ENCODE measurements around the gene RNF113B. TPM values are rescaled to one million over a fixed set of nuclear protein-coding genes. Genes with fewer than 3 reads are reported as not detected.

Gene RNF113B
- total RNA-seq, 1 donor from 2014 or later: not detected

- H3K4me3 ChIP-seq (ENCODE audit: low read depth, low read length): no peak overlapping the region
- FAIRE-seq (no peak), DNase-seq (ENCODE audit: low read depth) (no peak)
- TF ChIP-seq CTCF (IDR thresholded peaks at IDR 0.05; ENCODE audit: insufficient read depth, low read length, severe bottlenecking): no peak
- H3K36me3 ChIP-seq (ENCODE audit: control insufficient read depth, insufficient read depth, low read length): no peaks in the 10 kb centered on the region
- H3K27me3 ChIP-seq (ENCODE audit: control insufficient read depth, insufficient read depth, low read length): no peaks in the 10 kb centered on the region
These were observed 10.8 kb upstream of the RNF113B start for GRCh38 chr13:98187965-98188261.

GRCh38 chr13:98187155-98187964 lies 10.3 kb upstream of the RNF113B start:
- Histone ChIP-seq H3K27me3 (ENCODE audit: control insufficient read depth, insufficient read depth, low read length) (no peaks in the 10 kb centered on the region), H3K4me3 (ENCODE audit: low read depth, low read length) (no peak overlapping the region), H3K36me3 (ENCODE audit: control insufficient read depth, insufficient read depth, low read length) (no peaks in the 10 kb centered on the region)
- FAIRE-seq (no peak), DNase-seq (ENCODE audit: low read depth) (no peak)
- TF ChIP-seq CTCF (IDR thresholded peaks at IDR 0.05; ENCODE audit: insufficient read depth, low read length, severe bottlenecking): no peak

GRCh38 chr13:98184792-98185191 lies 7.7 kb upstream of the RNF113B start:
- no peak overlapping the region for H3K4me3 ChIP-seq (ENCODE audit: low read depth, low read length)
- H3K27me3 ChIP-seq (ENCODE audit: control insufficient read depth, insufficient read depth, low read length): no peaks in the 10 kb centered on the region
- no peak for FAIRE-seq
- no peak for DNase-seq (ENCODE audit: low read depth)
- no peaks in the 10 kb centered on the region for H3K36me3 ChIP-seq (ENCODE audit: control insufficient read depth, insufficient read depth, low read length)
- no peak for TF ChIP-seq CTCF (IDR thresholded peaks at IDR 0.05; ENCODE audit: insufficient read depth, low read length, severe bottlenecking)

- FAIRE-seq: no peak
- no peaks in the 10 kb centered on the region for H3K36me3 ChIP-seq (ENCODE audit: control insufficient read depth, insufficient read depth, low read length)
- no peak overlapping the region for H3K4me3 ChIP-seq (ENCODE audit: low read depth, low read length)
- H3K27me3 ChIP-seq (ENCODE audit: control insufficient read depth, insufficient read depth, low read length): no peaks in the 10 kb centered on the region
- TF ChIP-seq CTCF (IDR thresholded peaks at IDR 0.05; ENCODE audit: insufficient read depth, low read length, severe bottlenecking): no peak
- DNase-seq (ENCODE audit: low read depth): no peak
These were observed 5.5 kb upstream of the RNF113B start for GRCh38 chr13:98182589-98182988.

GRCh38 chr13:98182153-98182552 lies 5.1 kb upstream of the RNF113B start:
- no peak for TF ChIP-seq CTCF (IDR thresholded peaks at IDR 0.05; ENCODE audit: insufficient read depth, low read length, severe bottlenecking)
- H3K27me3 ChIP-seq (ENCODE audit: control insufficient read depth, insufficient read depth, low read length): no peaks in the 10 kb centered on the region
- FAIRE-seq: no peak
- H3K36me3 ChIP-seq (ENCODE audit: control insufficient read depth, insufficient read depth, low read length): no peaks in the 10 kb centered on the region
- no peak overlapping the region for H3K4me3 ChIP-seq (ENCODE audit: low read depth, low read length)
- no peak for DNase-seq (ENCODE audit: low read depth)
